Activated CD4-positive, alpha-beta memory T cell treated with anti-CD3 and anti-CD28 coated beads for 36 hours (primary cell): ENCODE data around the gene PLPP6. TPM values are rescaled to one million over a fixed set of nuclear protein-coding genes. Genes with fewer than 3 reads are reported as not detected.

Source experiments
- CTCF ChIA-PET: fragments of 350-600 bp; sonication (Branson Sonifier 250); formaldehyde crosslinking; loops from one replicate; lab custom pipeline; 2021; ENCODE audit warnings: antibody characterized with exemption, inconsistent platforms; lab: Charles Lee
- POLR2A ChIA-PET: fragments of 350-600 bp; sonication (Branson Sonifier 250); formaldehyde crosslinking; loops from one replicate; lab custom pipeline; 2021; ENCODE audit warnings: antibody characterized with exemption; lab: Charles Lee
- DNase-seq: peaks from one replicate; pipeline ENCODE4 v3.0.0-alpha.2; 2020
- H3K27ac Mint-ChIP-seq: one replicate; pipeline ENCODE4 v1.8.0; 2021; ENCODE audit warnings: mixed read lengths
- H3K27me3 Mint-ChIP-seq: one replicate; pipeline ENCODE4 v1.8.0; 2021; ENCODE audit warnings: mixed read lengths
- H3K36me3 Mint-ChIP-seq: one replicate; pipeline ENCODE4 v1.8.0; 2021; ENCODE audit warnings: mixed read lengths
- H3K4me1 Mint-ChIP-seq: one replicate; pipeline ENCODE4 v1.8.0; 2021; ENCODE audit warnings: low read depth, mixed read lengths
- H3K4me3 Mint-ChIP-seq: one replicate; pipeline ENCODE4 v1.8.0; 2021; ENCODE audit warnings: mild to moderate bottlenecking, mixed read lengths
- H3K9me3 Mint-ChIP-seq: one replicate; pipeline ENCODE4 v1.8.0; 2021; ENCODE audit warnings: mixed read lengths
- intact Hi-C: fragments of 100-400 bp; cut with micrococcal nuclease; formaldehyde crosslinking; loops from one replicate; pipeline ENCODE4 v1.15.1; 2023
- total RNA-seq, 2 experiments: library from RNA; stranded (reverse); gene quantifications; one replicate each; pipeline ENCODE4 v1.2.3, GENCODE V29; 2021

The PLPP6 gene
- total RNA-seq, 2 experiments from 2014 or later, result 4.4 to 4.6 TPM

DNA sequence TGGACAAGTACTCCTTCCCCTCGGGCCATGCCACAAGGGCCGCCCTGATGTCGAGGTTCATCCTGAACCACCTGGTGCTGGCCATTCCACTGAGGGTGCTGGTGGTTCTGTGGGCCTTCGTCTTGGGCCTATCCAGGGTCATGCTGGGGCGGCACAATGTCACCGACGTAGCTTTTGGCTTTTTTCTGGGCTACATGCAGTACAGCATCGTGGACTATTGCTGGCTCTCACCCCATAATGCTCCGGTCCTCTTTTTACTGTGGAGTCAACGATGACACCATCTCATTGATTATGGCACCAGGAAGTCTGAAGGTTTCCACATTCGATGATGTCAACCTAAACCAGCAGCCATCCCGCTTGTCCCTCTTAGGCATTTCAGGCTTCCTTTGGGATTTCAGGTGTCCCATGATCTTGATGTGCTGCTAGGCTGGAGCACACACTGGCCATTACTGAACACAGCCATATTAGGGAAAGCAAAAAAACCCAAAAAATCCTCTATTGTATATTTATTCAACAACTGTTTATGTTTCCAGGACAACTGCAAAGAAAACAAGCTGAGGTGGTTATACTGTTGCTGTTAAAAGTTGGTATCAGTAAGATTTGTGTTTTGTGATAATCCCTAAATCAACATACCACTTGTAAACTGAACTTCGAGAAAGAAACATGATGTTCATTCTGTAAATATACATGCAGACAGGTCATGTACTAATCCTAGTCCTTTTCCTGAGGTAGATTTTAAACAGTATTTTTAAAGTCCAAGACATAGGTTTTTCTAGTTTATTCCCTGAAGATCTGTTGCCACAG lies 1.1 kb downstream of the PLPP6 start:
- ChIA-PET POLR2A (no interaction called here), CTCF (interaction anchor here (1.3 to 1.8 kb wide), 5 partner anchors 12 to 58 kb away, joined by 3 to 7 read pairs (median 5); partner anchors contain the start of gene CDC37L1)
- Mint-ChIP-seq H3K27me3 (no peaks in the 10 kb centered on the region), H3K27ac (peak overlapping the region; percentile 43), H3K4me1 (peaks cover 60% of the 10 kb centered on the region), H3K36me3 (no peaks in the 10 kb centered on the region), H3K4me3 (peak overlapping the region; percentile 91), H3K9me3 (no peaks in the 10 kb centered on the region)
- DNase-seq, result no peak
- intact Hi-C loops, result loop anchor here (1.0 to 10.0 kb wide), 3 partner anchors 16 to 172 kb away; partner anchors contain the start of genes AK3 and CDC37L1

DNA sequence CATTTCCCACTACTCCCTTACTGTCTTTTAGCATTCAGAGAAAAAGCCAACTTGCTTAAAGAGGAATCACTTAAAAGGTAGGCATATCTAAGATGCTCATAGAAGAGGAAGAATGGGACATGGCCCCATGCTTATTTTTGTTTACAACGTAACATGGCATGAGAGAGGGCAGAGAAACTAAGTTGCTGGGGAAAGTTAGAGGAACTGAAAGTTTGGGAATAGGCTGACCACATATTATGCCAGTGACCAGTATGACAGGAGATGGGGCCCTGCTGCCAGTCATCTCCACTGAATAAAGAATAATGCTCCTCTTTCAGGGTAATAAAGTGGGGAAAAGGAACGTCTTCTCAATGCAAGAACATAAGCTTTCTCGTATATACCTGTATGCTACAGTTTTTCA lies 1.9 kb downstream of the PLPP6 start:
- POLR2A ChIA-PET, result no interaction called here
- intact Hi-C loops, result loop anchor here (2.0 to 10.0 kb wide), 2 partner anchors 77 to 171 kb away; partner anchors contain the start of gene AK3
- no peaks in the 10 kb centered on the region for H3K27me3 Mint-ChIP-seq
- CTCF ChIA-PET, result no interaction called here
- H3K36me3 Mint-ChIP-seq, result no peaks in the 10 kb centered on the region
- H3K9me3 Mint-ChIP-seq, result no peaks in the 10 kb centered on the region
- H3K4me3 Mint-ChIP-seq, result no peak overlapping the region
- peaks cover 65% of the 10 kb centered on the region for H3K4me1 Mint-ChIP-seq
- DNase-seq, result no peak
- no peak overlapping the region for H3K27ac Mint-ChIP-seq

DNA sequence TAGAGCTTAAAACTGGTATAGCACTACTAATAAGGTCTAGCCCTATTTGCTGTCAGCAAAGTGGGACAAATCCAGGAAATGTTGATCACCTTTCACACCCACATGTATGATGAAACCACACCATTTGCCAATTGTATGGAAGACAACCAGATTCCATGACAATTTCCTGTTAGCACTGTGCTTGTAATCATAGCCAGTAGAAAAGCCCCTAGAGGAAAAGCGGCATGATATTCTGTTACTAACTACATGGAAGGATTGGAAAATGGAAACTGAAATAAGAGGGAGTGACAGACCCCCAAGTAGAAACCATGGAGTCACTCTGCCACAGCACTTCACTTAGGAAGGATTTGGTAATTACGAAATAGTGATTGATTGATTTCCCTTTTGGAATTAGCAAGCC lies 3.3 kb downstream of the PLPP6 start:
- CTCF ChIA-PET, result interaction anchor here (0.7 to 1.8 kb wide), 3 partner anchors 12 to 1805 kb away, joined by 3 to 6 read pairs (median 4); no protein-coding TSS in a partner anchor
- Mint-ChIP-seq H3K27ac (no peak overlapping the region), H3K4me1 (peaks cover 68% of the 10 kb centered on the region), H3K4me3 (peak overlapping the region; percentile 68), H3K36me3 (no peaks in the 10 kb centered on the region), H3K9me3 (no peaks in the 10 kb centered on the region), H3K27me3 (no peaks in the 10 kb centered on the region)
- DNase-seq, result no peak
- intact Hi-C loops, result loop anchor here (10.0 kb wide), 1 partner anchor 169 kb away; no protein-coding TSS in a partner anchor
- POLR2A ChIA-PET, result interaction anchor here (1.1 kb wide), 1 partner anchor 14 kb away, joined by 4 read pairs; the partner anchor contains the start of gene CDC37L1

DNA sequence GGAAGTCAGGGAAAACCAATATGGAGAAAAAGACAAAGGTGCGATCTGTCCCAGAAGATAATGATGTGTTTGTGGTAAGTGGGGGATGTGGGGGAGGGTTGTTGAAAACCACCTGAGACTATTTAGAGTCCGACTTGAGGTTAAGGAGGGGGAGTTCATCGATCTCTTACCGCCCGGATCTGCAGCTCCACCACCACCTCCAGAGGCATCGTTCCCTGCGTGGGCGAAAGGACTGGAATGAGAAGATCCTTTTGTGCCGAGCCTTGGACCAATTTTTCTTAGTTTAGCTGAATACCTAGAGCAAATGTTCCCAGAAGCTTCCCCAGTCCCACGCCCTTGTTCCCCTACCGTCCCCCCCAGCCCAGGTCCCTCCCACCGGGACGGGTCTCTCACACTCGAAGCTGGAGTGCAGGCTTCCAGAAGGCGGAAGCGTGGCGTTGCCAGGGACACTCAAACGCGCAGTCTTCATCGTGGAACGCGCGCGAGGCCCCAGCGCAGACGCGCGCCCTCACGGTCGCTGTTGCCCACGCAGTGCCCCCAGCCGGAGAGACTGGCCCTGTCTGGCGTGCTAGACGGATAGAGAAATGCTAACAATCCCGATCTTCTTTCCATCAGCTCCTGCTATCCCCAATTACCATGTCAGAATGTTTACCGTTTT lies 4.1 kb downstream of the PLPP6 start, which contains the start of gene SPATA6L:
Gene SPATA6L, minus strand, starts transcription at position 439 of the 658 bp plus-strand sequence. Its CDS starts 230 bp downstream, at position 209.
- CTCF ChIA-PET, result interaction anchor here (0.7 to 1.8 kb wide), 4 partner anchors 11 to 1806 kb away, joined by 3 to 6 read pairs (median 4); no protein-coding TSS in a partner anchor
- Mint-ChIP-seq H3K9me3 (no peaks in the 10 kb centered on the region), H3K36me3 (no peaks in the 10 kb centered on the region), H3K27ac (no peak within 1 kb of the TSS), H3K27me3 (no peaks in the 10 kb centered on the region), H3K4me3 (peak within 1 kb of the TSS; percentile 68), H3K4me1 (peaks cover 76% of the 10 kb centered on the region)
- intact Hi-C loops, result loop anchor here (1.0 to 10.0 kb wide), 3 partner anchors 13 to 169 kb away; partner anchors contain the start of gene CDC37L1
- POLR2A ChIA-PET, result no interaction called here
- peak; percentile 60 for DNase-seq

DNA sequence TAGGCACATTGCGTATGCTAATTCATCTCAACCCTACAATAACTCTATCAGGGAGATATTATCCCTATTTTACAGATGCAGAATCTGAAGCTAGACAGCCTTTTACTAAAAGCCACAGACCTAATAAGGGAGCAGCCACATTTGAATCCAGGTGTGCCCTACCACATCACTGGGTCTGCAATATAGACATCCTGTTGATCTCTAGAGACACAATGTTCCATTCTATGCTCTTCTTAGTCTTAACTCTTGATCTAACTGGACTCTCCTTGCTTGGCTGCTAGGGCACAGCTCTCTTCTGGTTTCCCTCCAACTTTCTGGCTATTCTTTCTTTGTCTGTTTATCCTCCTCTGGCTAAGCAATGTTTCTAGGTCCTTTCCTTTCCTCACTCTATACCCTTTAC lies 5.6 kb downstream of the PLPP6 start:
- Mint-ChIP-seq H3K36me3 (no peaks in the 10 kb centered on the region), H3K27ac (no peak overlapping the region), H3K9me3 (no peaks in the 10 kb centered on the region), H3K4me3 (no peak overlapping the region), H3K27me3 (no peaks in the 10 kb centered on the region), H3K4me1 (peaks cover 66% of the 10 kb centered on the region)
- CTCF ChIA-PET, result no interaction called here
- intact Hi-C loops, result loop anchor here (10.0 kb wide), 1 partner anchor 167 kb away; no protein-coding TSS in a partner anchor
- POLR2A ChIA-PET, result no interaction called here
- DNase-seq, result no peak

DNA sequence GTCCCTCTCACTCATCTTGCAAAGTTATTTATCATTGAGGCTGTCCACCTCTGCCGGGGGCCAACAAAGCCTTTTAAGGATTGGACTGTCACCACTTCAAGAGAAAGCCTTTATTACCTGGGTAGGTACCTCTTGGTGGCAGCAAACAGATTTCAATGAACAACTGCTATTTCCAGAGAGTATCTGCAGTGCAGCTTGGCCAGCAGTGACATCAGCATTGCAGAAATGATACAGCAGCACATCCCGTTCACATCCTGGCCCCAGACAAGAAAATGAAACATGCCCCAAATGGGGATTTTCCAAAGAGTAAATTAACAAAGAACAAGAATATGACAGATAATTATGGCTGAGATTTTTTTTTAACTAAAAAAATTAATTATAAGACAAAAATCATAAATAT lies 6.5 kb downstream of the PLPP6 start:
- Mint-ChIP-seq H3K4me3 (no peak overlapping the region), H3K4me1 (peaks cover 58% of the 10 kb centered on the region), H3K36me3 (no peaks in the 10 kb centered on the region), H3K9me3 (no peaks in the 10 kb centered on the region), H3K27ac (no peak overlapping the region), H3K27me3 (no peaks in the 10 kb centered on the region)
- POLR2A ChIA-PET, result no interaction called here
- intact Hi-C loops, result loop anchor here (10.0 kb wide), 1 partner anchor 166 kb away; no protein-coding TSS in a partner anchor
- no peak for DNase-seq
- CTCF ChIA-PET, result no interaction called here

DNA sequence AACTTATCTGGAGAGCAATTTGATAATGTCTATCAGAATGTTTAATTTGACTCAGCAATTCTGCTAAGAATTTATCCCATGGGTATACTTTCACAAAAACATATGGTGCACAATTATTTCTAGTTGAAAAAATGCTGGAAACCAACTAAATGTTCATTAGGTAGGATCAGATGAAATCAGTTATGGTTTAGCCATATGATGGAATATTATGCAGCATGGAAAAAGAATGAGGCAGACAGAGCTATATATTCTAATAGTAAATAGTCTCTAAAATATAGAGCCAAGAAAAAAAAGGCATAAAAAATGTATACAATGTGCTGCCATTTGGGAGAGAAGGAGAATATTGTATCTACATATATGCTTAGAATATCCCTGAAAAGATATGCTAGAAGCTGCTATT lies 7.8 kb downstream of the PLPP6 start:
- Mint-ChIP-seq H3K4me3 (no peak overlapping the region), H3K9me3 (no peaks in the 10 kb centered on the region), H3K36me3 (no peaks in the 10 kb centered on the region), H3K27ac (no peak overlapping the region), H3K4me1 (peaks cover 46% of the 10 kb centered on the region), H3K27me3 (no peaks in the 10 kb centered on the region)
- no peak for DNase-seq
- intact Hi-C loops, result loop anchor here (10.0 kb wide), 1 partner anchor 165 kb away; no protein-coding TSS in a partner anchor
- POLR2A ChIA-PET, result no interaction called here
- CTCF ChIA-PET, result interaction anchor here (0.6 kb wide), 1 partner anchor 9 kb away, joined by 3 read pairs; no protein-coding TSS in a partner anchor

DNA sequence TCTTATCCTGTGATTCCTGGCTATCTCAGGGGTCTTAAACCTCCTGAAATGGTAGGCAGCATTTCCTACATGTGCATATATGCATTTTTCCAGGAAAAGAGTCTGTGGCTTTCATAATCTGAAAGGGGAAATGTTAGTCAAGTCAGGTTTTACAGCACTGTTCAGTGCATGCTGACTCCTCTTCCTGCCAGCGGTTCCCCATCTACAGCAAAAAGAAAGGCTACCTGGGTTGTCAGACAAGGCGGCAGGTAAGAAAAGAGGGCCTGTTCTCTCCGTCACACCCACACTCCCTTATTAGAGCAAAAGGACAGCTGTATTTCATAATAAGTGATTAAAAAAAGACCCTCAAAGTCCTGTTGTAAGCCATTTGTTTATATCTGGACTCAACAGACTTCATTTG lies 8.5 kb downstream of the PLPP6 start:
- intact Hi-C loops, result no loop called here
- Mint-ChIP-seq H3K4me1 (peaks cover 39% of the 10 kb centered on the region), H3K9me3 (no peaks in the 10 kb centered on the region), H3K27me3 (no peaks in the 10 kb centered on the region), H3K27ac (peak overlapping the region; percentile 29), H3K4me3 (no peak overlapping the region), H3K36me3 (no peaks in the 10 kb centered on the region)
- ChIA-PET POLR2A (no interaction called here), CTCF (no interaction called here)
- DNase-seq, result no peak

DNA sequence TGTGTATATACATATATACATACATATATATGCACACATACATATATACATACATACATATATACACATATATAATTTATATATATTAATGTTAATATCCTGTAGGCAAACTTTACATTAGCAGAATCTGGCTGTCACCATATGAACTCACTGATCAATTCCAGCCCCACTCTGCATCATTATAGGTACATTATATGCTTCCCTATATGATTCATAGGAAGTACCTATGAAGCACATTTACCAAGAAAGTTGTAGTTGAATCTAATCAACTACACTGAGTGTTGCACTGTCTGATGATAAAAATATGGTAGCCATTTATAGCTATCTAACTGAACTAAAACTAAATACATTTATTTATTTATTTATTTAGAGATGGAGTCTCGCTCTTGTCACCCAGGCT lies 9.6 kb downstream of the PLPP6 start:
- H3K4me3 Mint-ChIP-seq, result no peak overlapping the region
- no peak for DNase-seq
- POLR2A ChIA-PET, result interaction anchor here (0.6 kb wide), 1 partner anchor 981 kb away, joined by 3 read pairs; no protein-coding TSS in a partner anchor
- intact Hi-C loops, result no loop called here
- no peaks in the 10 kb centered on the region for H3K9me3 Mint-ChIP-seq
- CTCF ChIA-PET, result no interaction called here
- peaks cover 27% of the 10 kb centered on the region for H3K4me1 Mint-ChIP-seq
- H3K27ac Mint-ChIP-seq, result no peak overlapping the region
- H3K36me3 Mint-ChIP-seq, result no peaks in the 10 kb centered on the region
- H3K27me3 Mint-ChIP-seq, result no peaks in the 10 kb centered on the region

DNA sequence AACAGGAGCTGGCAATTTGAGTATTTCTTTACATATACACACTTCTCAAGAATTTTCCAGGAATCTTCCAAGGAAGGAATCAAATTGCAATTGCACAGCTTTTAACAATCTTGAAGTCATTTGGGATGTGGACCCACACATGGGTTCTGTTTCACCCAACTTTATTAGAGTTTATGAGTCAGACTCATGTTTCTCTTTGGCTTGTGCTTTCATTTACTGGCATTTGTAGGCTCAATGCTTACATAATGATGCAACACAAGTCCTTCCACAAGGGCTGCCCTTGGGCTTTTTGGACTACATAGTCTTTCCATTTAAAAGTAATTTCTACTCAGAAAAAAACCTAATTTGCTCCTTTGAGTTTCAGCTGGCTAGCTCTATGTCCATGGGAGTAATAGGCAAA lies 12.7 kb downstream of the PLPP6 start:
- no peaks in the 10 kb centered on the region for H3K9me3 Mint-ChIP-seq
- POLR2A ChIA-PET, result no interaction called here
- H3K36me3 Mint-ChIP-seq, result no peaks in the 10 kb centered on the region
- DNase-seq, result no peak
- H3K27me3 Mint-ChIP-seq, result no peaks in the 10 kb centered on the region
- no peak overlapping the region for H3K27ac Mint-ChIP-seq
- CTCF ChIA-PET, result interaction anchor here (1.1 kb wide), 1 partner anchor 12 kb away, joined by 3 read pairs; the partner anchor contains the start of gene PLPP6
- H3K4me1 Mint-ChIP-seq, result peaks cover 11% of the 10 kb centered on the region
- intact Hi-C loops, result loop anchor here (5.0 kb wide), 5 partner anchors 77 to 1333 kb away; partner anchors contain the start of genes ERMP1 and RIC1
- H3K4me3 Mint-ChIP-seq, result no peak overlapping the region

DNA sequence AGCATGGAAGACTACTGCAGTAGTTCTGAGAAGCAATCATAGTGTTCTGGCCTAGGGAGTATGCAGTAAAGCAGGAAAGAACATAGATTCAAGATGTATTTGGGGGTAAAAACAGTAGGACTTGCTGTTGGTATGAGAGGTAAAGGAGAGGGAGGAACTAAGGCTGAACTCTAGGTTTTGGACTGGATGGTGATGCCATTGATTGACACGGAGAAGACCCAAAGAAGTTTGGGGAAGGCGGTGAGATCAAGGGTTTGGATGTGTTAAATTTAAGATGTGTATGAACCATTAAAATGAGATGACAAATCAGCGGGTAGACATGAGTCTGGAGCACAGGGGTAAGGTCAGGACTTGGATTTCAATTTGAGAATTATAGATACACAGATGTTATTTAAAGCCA lies 15.3 kb downstream of the PLPP6 start:
- Mint-ChIP-seq H3K27me3 (no peaks in the 10 kb centered on the region), H3K9me3 (no peaks in the 10 kb centered on the region), H3K4me1 (no peaks in the 10 kb centered on the region), H3K4me3 (no peak overlapping the region), H3K27ac (no peak overlapping the region), H3K36me3 (peaks cover 4% of the 10 kb centered on the region)
- DNase-seq, result no peak
- intact Hi-C loops, result loop anchor here (5.0 kb wide), 5 partner anchors 80 to 1330 kb away; partner anchors contain the start of genes ERMP1 and RIC1
- POLR2A ChIA-PET, result no interaction called here
- CTCF ChIA-PET, result interaction anchor here (1.7 kb wide), 1 partner anchor 11 kb away, joined by 6 read pairs; the partner anchor contains the start of gene SPATA6L
